HAP-1 (cell line): ENCODE data around the gene VPS45.
A peak's percentile ranks its signal among the peaks of the same experiment; 100 is the strongest.
"Not testable (repeated sequence)": the region's sequence is repeated elsewhere in the genome, so short reads cannot be mapped to it uniquely, and the experiment has no call there.

Experiments used
- DNase-seq, 2 experiments: peaks; one replicate each; pipeline ENCODE4 v3.0.0-alpha.2; 2016 to 2020; ENCODE audit warnings: low spot score in 2 of 2
- H3K27me3 ChIP-seq: fragments of 250-450 bp; sonication (Bioruptor Pico); 2 replicates; pipeline ENCODE4 v1.5.1; 2020; ENCODE audit warnings: low read depth, mild to moderate bottlenecking, moderate library complexity
- H3K36me3 ChIP-seq: fragments of 250-450 bp; sonication (Bioruptor Pico); replicated peaks from 2 replicates; pipeline ENCODE4 v1.5.1; 2020; ENCODE audit warnings: mild to moderate bottlenecking
- H3K4me1 ChIP-seq: fragments of 250-450 bp; sonication (Bioruptor Pico); 2 replicates; pipeline ENCODE4 v1.5.1; 2020; ENCODE audit warnings: mild to moderate bottlenecking
- H3K4me3 ChIP-seq: fragments of 250-450 bp; sonication (Bioruptor Pico); 2 replicates; pipeline ENCODE4 v1.5.1; 2020; ENCODE audit warnings: mild to moderate bottlenecking, moderate library complexity
- H3K9me3 ChIP-seq: fragments of 250-450 bp; sonication (Bioruptor Pico); 2 replicates; pipeline ENCODE4 v1.5.1; 2020; ENCODE audit warnings: mild to moderate bottlenecking, moderate library complexity
- in situ Hi-C: fragments of 300-500 bp; cut with MboI; formaldehyde crosslinking; loops from 3 replicates; pipeline ENCODE4 v1.14.3; 2020; ENCODE audit warnings: low sequenced_read_pairs, inconsistent platforms, mixed read lengths

VPS45 gene, protein sequence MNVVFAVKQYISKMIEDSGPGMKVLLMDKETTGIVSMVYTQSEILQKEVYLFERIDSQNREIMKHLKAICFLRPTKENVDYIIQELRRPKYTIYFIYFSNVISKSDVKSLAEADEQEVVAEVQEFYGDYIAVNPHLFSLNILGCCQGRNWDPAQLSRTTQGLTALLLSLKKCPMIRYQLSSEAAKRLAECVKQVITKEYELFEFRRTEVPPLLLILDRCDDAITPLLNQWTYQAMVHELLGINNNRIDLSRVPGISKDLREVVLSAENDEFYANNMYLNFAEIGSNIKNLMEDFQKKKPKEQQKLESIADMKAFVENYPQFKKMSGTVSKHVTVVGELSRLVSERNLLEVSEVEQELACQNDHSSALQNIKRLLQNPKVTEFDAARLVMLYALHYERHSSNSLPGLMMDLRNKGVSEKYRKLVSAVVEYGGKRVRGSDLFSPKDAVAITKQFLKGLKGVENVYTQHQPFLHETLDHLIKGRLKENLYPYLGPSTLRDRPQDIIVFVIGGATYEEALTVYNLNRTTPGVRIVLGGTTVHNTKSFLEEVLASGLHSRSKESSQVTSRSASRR

DNA sequence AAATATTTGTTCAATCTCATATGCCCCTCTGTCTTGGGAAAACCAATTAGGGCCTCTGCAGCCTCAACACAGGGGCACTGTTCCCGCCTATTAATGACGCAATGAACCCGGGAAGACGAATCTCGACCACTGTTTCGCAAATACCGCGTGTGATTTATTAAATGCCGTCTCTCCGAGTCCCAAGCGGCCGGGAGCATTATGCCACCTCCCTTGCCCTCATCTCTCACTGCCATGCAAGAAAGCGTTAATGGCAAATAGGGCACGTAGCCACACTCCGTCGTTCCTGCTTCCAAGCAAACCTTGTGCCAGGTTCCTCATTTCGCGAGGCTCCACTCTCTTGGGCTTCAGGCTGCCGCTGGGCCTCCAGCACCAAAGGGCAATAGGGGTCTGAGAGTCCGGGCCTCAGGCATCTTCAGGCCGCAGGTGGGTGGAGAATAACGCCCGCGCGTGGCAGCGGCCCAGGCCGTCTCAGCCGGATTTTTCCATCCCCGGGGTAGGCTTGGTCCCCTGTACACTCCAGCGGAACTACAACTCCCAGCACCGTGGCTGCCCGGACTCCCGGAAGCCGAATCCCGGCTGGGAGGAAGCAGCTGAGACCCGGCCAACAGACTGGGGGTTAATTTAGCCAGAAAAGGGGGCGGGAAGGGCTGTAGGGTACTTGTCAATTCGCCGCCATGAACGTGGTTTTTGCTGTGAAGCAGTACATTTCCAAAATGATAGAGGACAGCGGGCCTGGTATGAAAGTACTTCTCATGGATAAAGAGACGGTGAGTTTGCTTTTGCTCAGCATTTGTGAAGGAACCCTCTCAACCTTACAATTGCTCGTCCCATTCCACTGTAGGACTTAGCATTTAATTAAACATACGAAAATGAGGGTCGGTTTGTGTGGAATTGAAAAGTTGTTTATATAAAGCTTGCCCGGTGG lies at the start of gene VPS45:
Gene VPS45 (plus strand): TSS at position 593 of the 925 bp plus-strand sequence. CDS start 82 bp downstream, at position 675.
- H3K4me3 ChIP-seq, result peak within 1 kb of the TSS; percentile 53
- peak; percentile 88 to 94 for DNase-seq
- H3K36me3 ChIP-seq, result peaks cover 4% of the 10 kb centered on the region; the same call in 1 of the 2 replicates
- in situ Hi-C loops, result loop anchor here (5.0 kb wide), 1 partner anchor 100 kb away; no protein-coding TSS in a partner anchor
- H3K4me1 ChIP-seq, result peaks cover 13% of the 10 kb centered on the region
- no peaks in the 10 kb centered on the region for H3K9me3 ChIP-seq
- H3K27me3 ChIP-seq, result no peaks in the 10 kb centered on the region

- Histone ChIP-seq H3K4me1 (no peaks in the 10 kb centered on the region), H3K4me3 (no peak overlapping the region), H3K9me3 (no peaks in the 10 kb centered on the region), H3K27me3 (no peaks in the 10 kb centered on the region), H3K36me3 (no peaks in the 10 kb centered on the region)
- no peak for DNase-seq
- in situ Hi-C loops, result no loop called here
These were observed 49.4 kb upstream of the VPS45 start for GRCh38 chr1:150018165-150018564.

DNA sequence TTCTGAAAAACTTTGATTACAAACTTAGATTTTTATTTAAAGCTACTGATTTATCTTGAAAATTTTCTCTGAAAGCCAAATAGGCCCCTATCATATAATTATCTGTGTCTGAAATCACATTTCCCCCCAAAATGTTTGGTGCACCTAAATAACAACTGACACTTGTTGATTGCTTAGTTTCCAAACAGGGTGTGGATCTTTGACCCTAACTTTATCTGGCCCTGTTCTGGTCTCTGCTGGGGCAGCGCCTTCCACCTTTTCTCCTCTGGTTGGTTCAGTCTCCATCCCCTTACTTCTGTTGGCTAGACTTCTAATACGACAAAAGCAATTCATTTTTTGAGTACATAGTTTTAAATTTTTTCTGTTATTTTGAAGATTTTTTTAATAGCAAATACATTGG lies 46.9 kb upstream of the VPS45 start:
- Histone ChIP-seq H3K9me3 (no peaks in the 10 kb centered on the region), H3K4me3 (no peak overlapping the region), H3K4me1 (no peaks in the 10 kb centered on the region), H3K27me3 (no peaks in the 10 kb centered on the region), H3K36me3 (no peaks in the 10 kb centered on the region)
- no peak for DNase-seq
- in situ Hi-C loops, result no loop called here

GRCh38 chr1:150021191-150021694 lies 46.3 kb upstream of the VPS45 start:
- H3K4me1 ChIP-seq, result no peaks in the 10 kb centered on the region
- no peak overlapping the region for H3K4me3 ChIP-seq
- DNase-seq, result no peak
- H3K36me3 ChIP-seq, result no peaks in the 10 kb centered on the region
- no peaks in the 10 kb centered on the region for H3K9me3 ChIP-seq
- no peaks in the 10 kb centered on the region for H3K27me3 ChIP-seq
- in situ Hi-C loops, result no loop called here

- Histone ChIP-seq H3K36me3 (no peaks in the 10 kb centered on the region), H3K4me1 (no peaks in the 10 kb centered on the region), H3K4me3 (no peak overlapping the region), H3K9me3 (no peaks in the 10 kb centered on the region), H3K27me3 (no peaks in the 10 kb centered on the region)
- no peak for DNase-seq
- in situ Hi-C loops, result no loop called here
These were observed 45.2 kb upstream of the VPS45 start for GRCh38 chr1:150022357-150022756.

- in situ Hi-C loops, result no loop called here
- DNase-seq, result no peak
- H3K36me3 ChIP-seq, result no peaks in the 10 kb centered on the region
- no peaks in the 10 kb centered on the region for H3K9me3 ChIP-seq
- no peaks in the 10 kb centered on the region for H3K27me3 ChIP-seq
- H3K4me3 ChIP-seq, result no peak overlapping the region
- no peaks in the 10 kb centered on the region for H3K4me1 ChIP-seq
These were observed 43.4 kb upstream of the VPS45 start for GRCh38 chr1:150024156-150024555.

GRCh38 chr1:150028322-150028721 lies 39.3 kb upstream of the VPS45 start:
- Histone ChIP-seq H3K4me3 (no peak overlapping the region), H3K27me3 (no peaks in the 10 kb centered on the region), H3K4me1 (peaks cover 4% of the 10 kb centered on the region; the same call in 1 of the 2 replicates), H3K9me3 (no peaks in the 10 kb centered on the region), H3K36me3 (no peaks in the 10 kb centered on the region)
- DNase-seq, result no peak
- in situ Hi-C loops, result no loop called here

GRCh38 chr1:150034336-150034735 lies 33.2 kb upstream of the VPS45 start:
- H3K27me3 ChIP-seq, result no peaks in the 10 kb centered on the region
- DNase-seq, result no peak
- no peaks in the 10 kb centered on the region for H3K9me3 ChIP-seq
- in situ Hi-C loops, result no loop called here
- peaks cover 4% of the 10 kb centered on the region; the same call in 1 of the 2 replicates for H3K4me1 ChIP-seq
- no peaks in the 10 kb centered on the region for H3K36me3 ChIP-seq
- no peak overlapping the region for H3K4me3 ChIP-seq

GRCh38 chr1:150049926-150050325 lies 17.6 kb upstream of the VPS45 start:
- in situ Hi-C loops, result loop anchor here (5.0 kb wide), 1 partner anchor 88 kb away; no protein-coding TSS in a partner anchor
- Histone ChIP-seq H3K4me1 (peaks cover 4% of the 10 kb centered on the region), H3K36me3 (no peaks in the 10 kb centered on the region)

DNA sequence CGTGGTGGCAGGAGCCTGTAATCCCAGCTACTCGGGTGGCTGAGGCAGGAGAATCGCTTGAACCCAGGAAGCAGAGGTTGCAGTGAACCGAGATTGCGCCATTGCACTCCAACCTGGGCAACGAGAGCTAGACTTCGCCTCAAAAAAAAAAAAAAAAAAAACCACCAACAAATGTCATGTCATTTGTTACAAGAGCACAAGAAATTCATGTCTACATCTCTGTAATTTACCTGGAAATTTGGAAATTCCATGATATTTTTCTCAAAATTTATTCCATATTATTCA lies 16.5 kb upstream of the VPS45 start:
- no peak for DNase-seq
- in situ Hi-C loops, result no loop called here
- no peaks in the 10 kb centered on the region for H3K36me3 ChIP-seq
- no peak overlapping the region for H3K4me3 ChIP-seq
- H3K9me3 ChIP-seq, result no peaks in the 10 kb centered on the region
- no peaks in the 10 kb centered on the region for H3K27me3 ChIP-seq
- H3K4me1 ChIP-seq, result peaks cover 4% of the 10 kb centered on the region

More at GRCh38 chr1:150049926-150050325, 17.6 kb upstream of the VPS45 start:
- Histone ChIP-seq H3K27me3 (no peaks in the 10 kb centered on the region), H3K4me3 (no peak overlapping the region), H3K9me3 (no peaks in the 10 kb centered on the region)
- DNase-seq, result no peak

DNA sequence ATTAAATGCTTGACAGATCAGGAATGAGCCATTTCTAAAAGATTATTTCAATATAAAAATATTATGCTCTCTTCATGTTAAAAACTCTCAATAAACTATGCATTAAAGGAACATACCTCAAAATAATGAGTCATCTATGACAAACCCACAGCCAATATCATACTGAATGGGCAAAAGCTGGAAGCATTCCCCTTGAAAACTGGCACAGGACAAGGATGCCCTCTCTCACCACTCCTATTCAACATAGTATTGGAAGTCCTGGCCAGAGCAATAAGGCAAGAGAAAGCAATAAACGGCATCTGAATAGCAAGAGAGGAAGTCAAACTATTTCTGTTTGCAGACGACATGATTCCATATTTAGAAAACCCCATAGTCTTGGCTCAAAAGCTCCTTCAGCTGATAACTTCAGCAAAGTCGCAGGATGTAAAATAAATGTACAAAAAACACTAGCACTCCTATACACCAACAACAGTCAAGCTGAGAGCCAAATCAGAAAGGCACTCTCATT lies 15.6 kb upstream of the VPS45 start:
- in situ Hi-C loops, H3K9me3 ChIP-seq, H3K36me3 ChIP-seq, H3K4me1 ChIP-seq, H3K27me3 ChIP-seq, H3K4me3 ChIP-seq, DNase-seq: not testable (repeated sequence)

DNA sequence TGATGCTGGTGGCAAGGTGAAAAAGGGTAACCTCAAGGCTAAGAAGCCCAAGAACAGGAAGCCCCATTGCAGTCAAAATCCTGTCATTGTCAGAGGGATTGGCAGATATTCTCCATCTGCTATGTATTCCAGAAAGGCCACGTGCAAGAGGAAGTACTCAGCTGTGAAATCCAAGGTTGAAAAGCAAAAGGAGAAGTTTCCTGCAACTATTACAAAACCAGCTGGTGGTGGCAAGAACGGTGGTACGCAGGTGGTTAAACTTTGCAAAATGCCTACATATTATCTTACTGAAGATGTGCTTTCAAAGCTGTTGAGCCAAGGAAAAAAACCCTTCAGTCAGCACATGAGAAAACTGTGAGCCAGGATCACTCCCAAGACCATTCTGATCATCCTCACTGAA lies 13.7 kb upstream of the VPS45 start:
- Histone ChIP-seq H3K4me3 (no peak overlapping the region), H3K9me3 (no peaks in the 10 kb centered on the region), H3K36me3 (no peaks in the 10 kb centered on the region), H3K4me1 (peaks cover 4% of the 10 kb centered on the region), H3K27me3 (no peaks in the 10 kb centered on the region)
- DNase-seq, result no peak
- in situ Hi-C loops, result no loop called here

DNA sequence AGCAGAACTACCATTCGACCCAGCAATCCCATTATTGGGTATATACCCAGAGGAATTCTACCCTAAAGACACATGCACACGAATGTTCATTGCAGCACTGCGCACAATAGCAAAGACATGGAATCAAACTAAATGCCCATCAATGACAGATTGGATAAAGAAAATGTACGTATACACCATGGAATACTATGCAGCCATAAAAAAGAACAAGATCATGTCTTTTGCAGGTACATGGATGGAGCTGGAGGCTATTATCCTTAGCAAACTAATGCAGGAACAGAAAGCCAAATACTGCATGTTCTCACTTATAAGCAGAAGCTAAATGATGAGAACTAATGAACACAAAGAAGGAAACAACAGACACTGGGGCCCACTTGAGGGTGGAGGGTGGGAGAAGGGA lies 12.1 kb upstream of the VPS45 start:
- in situ Hi-C loops, H3K9me3 ChIP-seq, H3K4me1 ChIP-seq, H3K27me3 ChIP-seq, DNase-seq, H3K4me3 ChIP-seq, H3K36me3 ChIP-seq: not testable (repeated sequence)
